Cerebellar cortex (tissue), 1 donor: ENCODE data around the gene KLK3.

Source experiments
- DNase-seq: peaks from one replicate; pipeline ENCODE4 v3.0.0-alpha.2; 2015; ENCODE audit warnings: low spot score

The KLK3 gene

DNA sequence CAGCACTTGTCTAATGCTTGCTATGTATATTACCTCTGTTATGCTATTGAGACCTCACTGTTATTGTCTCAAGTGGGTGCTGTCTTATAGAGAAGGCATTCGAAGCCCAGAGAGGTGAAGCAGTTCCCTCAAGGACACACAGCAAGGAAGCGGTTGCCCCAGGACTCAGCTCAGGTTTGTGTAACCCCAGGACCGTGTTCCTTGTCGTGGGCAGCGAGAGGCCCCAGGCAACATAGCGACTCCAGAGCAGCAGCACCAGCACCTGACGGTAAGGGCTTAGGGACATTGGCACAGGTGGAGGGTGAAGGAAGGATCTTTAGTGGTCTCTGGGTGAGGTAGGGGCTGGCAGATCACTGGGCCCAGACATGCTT, 23.7 kb upstream of the KLK3 start:
- DNase-seq: no peak

GRCh38 chr19:50832666-50833065, 22.0 kb upstream of the KLK3 start:
- no peak for DNase-seq

GRCh38 chr19:50833117-50833801, 21.5 kb upstream of the KLK3 start, which contains the start of gene KLK15:
Gene KLK15, minus strand, starts transcription at chr19:50833574. Its CDS starts 2,082 bp downstream, at chr19:50831492.
- DNase-seq: no peak

GRCh38 chr19:50833802-50834167, 20.9 kb upstream of the KLK3 start:
- no peak for DNase-seq

GRCh38 chr19:50835103-50835784, 19.5 kb upstream of the KLK3 start:
- DNase-seq: no peak

- DNase-seq: no peak
Observed at GRCh38 chr19:50835785-50836542, 18.8 kb upstream of the KLK3 start.

- DNase-seq: no peak
Observed at GRCh38 chr19:50836543-50837195, 18.0 kb upstream of the KLK3 start.

DNA sequence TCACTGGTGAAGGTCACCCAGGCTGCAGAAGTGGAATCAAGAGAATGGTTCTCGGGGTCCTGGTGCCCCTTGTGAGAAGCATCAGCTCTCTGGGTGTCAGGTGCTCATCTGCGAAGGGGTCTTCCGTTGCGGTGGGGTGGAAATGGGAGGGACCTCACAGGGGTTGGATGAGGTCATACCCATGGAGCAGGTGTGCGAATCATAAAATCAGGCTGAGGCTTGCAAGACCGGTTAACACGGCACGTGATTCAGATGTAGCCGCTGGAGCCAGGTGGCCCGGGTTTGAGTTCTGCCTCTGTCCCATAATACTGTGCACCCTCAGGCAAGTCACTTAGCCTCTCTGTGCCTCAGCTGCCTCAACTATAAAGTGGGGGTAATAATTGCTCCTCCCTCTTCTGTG, 17.4 kb upstream of the KLK3 start:
- no peak for DNase-seq

DNA sequence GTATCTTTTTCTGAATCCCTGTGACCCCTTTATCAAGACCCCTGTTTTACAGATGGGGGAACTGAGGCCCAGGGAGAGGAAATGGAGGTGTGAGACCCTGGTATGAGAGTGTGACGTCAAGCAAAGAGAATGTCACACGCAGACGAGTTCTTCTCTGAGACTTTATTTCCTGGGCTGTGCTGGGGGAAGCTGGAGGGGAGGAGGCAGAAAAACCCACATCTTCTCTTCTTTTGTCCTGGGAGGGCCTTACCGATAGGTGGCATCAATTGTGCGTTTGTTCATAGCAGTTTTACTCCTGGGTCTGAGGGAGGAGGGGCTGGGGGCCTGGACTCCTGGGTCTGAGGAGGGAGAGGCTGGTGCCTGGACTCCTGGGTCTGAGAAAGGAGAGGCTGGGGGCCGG, 16.5 kb upstream of the KLK3 start:
- no peak for DNase-seq

DNA sequence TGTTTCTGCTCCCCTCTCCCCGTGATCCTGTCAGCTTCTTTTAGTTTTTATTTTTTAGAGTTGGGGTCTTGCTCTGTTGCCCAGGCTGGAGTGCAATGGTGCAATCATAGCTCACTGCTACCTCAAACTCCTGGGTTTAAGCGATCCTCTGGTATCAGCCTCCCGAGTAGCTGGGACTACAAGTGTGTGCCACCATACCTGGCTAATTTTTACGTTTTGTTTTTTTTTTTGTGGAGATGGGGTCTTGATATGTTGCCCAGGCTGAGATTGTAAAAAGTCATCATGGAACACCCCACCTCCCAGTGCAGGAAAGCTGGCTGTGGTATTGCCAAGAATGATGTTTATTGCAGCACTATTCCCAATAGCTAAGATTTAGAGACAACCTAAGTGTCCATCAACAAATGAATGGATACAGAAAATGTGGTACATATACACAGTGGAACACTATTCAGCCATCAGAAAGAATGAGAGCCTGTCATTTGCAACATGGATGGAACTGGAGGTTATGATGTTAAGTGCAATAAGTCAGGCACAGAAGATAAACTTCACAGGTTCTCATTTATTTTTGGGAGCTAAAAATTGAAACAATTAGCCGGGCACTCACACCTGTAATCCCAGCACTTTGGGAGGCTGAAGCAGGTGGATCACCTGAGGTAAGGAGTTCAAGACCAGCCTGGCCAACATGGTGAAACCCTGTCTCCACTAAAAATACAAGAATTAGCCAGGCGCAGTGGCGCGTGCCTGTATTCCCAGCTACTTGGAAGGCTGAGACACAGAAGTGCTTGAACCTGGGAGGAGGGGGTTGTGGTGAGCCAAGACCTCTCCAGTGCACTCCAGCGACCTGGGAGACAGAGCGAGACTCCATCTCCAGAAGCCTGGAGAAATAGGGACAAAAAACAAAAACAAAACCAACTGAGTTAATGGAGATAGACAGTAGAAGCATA, 14.7 kb upstream of the KLK3 start:
- no peak for DNase-seq

DNA sequence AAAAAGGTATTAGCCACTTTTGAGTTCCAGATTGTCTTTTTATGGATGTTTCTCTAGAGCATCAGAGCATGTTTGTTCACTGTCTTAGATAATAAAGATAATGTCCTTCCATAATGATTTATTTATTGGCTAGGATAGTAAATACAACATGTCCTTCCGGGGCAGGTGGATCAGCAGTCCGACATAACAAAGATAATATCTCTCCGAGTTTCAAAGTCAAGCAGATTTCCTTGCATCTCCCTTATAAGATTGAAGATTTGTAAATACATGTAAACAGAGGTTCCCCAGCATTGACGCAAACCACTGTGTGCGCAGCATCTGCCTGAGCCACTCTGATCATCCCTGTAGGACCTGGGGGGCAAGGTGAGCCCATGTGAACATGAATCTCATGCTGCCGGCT, 12.6 kb upstream of the KLK3 start:
- no peak for DNase-seq

DNA sequence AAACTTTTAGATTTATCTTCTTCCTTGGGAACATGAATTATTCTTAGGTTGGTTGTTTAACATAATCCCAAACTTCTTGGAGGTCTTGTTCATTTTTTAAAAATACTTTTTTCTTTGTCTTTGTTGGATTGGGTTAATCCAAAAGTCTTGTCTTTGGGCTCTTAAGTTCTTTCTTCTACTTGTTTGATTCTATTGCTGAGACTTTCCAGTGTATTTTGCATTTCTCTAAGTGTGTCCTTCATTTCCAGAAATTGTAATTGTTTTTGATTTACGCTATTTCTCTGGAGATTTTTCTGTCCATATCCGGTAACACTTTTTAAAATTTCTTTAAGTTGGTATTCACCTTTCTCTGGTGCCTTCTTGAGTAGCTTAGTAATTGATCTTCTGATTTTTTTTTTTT, 11.5 kb upstream of the KLK3 start:
- DNase-seq: no peak

DNA sequence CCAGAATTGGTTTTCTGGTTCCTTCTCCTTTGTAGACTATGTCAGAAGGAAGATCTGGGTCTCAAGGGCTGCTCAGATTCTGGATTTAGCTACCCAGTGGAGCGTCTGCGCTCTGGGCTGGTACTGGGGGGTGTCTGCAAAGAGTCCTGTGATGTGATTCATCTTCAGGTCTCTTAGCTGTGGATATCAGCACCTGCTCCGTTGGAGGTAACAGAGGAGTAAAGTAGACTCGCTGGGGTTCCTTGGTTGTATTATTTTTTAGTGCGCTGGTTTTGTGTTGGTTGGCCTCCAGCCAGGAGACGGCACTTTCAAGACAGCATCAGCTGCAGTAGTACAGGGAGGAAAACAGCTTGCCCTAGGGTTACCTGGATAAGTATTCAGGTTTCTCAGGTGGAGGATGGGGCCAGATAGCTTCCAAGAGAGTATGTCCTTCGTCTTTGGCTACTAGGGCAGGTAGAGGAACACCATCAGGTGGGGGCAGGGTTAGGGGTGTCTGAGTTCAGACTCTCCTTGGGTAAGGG, 11.0 kb upstream of the KLK3 start:
- no peak for DNase-seq

DNA sequence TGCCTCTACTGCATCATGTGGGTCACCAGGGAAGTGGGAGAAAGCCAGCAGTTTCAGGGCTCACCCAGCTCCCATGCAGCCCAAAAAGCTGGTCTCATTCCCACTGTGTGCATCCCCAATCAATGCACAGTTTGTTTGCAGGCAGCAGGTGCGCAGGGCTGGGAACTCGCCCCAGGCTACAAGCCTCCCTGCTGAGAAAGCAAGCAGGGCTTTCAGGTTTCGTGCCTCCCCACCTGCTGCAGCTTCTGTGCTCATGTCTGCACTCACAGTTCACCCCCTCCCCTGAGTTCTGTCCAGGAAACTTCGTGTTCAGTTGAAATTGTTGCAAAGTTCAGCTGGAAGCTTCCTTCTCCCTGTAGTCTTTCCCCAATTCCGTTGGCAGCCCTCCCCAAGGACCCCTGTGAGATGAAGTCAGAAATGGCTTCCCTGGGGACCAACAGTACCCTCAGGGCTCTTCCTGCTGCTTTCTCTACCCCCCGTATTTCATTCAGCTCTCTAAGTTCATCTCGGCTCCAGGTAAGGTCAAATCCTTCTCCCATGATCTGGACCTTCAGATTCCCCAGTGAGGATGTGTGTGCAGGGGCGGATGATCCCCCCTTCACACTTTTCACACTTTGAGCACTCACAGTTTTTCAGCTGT, 10.3 kb upstream of the KLK3 start:
- DNase-seq: no peak

DNA sequence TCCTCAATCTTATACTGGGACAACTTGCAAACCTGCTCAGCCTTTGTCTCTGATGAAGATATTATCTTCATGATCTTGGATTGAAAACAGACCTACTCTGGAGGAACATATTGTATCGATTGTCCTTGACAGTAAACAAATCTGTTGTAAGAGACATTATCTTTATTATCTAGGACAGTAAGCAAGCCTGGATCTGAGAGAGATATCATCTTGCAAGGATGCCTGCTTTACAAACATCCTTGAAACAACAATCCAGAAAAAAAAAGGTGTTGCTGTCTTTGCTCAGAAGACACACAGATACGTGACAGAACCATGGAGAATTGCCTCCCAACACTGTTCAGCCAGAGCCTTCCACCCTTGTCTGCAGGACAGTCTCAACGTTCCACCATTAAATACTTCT, 4.0 kb upstream of the KLK3 start:
- DNase-seq: no peak

DNA sequence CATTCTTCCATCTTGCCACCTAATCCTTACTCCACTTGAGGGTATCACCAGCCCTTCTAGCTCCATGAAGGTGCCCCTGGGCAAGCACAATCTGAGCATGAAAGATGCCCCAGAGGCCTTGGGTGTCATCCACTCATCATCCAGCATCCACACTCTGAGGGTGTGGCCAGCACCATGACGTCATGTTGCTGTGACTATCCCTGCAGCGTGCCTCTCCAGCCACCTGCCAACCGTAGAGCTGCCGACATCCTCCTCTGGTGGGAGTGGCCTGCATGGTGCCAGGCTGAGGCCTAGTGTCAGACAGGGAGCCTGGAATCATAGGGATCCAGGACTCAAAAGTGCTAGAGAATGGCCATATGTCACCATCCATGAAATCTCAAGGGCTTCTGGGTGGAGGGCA, 3.1 kb upstream of the KLK3 start:
- DNase-seq: no peak

DNA sequence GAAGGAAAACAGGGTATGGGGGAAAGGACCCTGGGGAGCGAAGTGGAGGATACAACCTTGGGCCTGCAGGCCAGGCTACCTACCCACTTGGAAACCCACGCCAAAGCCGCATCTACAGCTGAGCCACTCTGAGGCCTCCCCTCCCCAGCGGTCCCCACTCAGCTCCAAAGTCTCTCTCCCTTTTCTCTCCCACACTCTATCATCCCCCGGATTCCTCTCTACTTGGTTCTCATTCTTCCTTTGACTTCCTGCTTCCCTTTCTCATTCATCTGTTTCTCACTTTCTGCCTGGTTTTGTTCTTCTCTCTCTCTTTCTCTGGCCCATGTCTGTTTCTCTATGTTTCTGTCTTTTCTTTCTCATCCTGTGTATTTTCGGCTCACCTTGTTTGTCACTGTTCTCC, 2.7 kb downstream of the KLK3 start:
- DNase-seq: no peak

DNA sequence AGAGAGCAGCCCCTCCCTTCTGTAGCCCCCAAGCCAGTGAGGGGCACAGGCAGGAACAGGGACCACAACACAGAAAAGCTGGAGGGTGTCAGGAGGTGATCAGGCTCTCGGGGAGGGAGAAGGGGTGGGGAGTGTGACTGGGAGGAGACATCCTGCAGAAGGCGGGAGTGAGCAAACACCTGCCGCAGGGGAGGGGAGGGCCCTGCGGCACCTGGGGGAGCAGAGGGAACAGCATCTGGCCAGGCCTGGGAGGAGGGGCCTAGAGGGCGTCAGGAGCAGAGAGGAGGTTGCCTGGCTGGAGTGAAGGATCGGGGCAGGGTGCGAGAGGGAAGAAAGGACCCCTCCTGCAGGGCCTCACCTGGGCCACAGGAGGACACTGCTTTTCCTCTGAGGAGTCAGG, 4.2 kb downstream of the KLK3 start:
- DNase-seq: no peak

GRCh38 chr19:50859849-50860248, 5.1 kb downstream of the KLK3 start:
- DNase-seq: no peak

DNA sequence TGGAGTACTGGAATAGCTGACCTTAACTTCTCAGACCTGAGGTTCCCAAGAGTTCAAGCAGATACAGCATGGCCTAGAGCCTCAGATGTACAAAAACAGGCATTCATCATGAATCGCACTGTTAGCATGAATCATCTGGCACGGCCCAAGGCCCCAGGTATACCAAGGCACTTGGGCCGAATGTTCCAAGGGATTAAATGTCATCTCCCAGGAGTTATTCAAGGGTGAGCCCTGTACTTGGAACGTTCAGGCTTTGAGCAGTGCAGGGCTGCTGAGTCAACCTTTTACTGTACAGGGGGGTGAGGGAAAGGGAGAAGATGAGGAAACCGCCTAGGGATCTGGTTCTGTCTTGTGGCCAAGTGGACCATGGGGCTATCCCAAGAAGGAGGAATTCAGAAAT, 6.3 kb downstream of the KLK3 start:
- no peak for DNase-seq
